K562 (cell line): Measurements from ENCODE around the gene SERPIND1. TPM values are rescaled to one million over a fixed set of nuclear protein-coding genes. Genes with fewer than 3 reads are reported as not detected.

ENCODE experiments used
- ATAC-seq: fragments of 200-7000 bp; cut with Tn5 transposase; 3 replicates; pipeline ENCODE4 v1.9.1; 2020; ENCODE audit warnings: moderate library complexity
- BruUV-seq: library from RNA; stranded (reverse); fragments of 400-500 nt; replicated peaks from 2 replicates; lab custom pipeline; 2021; lab: Mats Ljungman, UMichigan
- CTCF ChIA-PET: fragments of 300-600 bp; formaldehyde crosslinking; extraction: SDS; loops from one replicate; lab custom pipeline; 2021; ENCODE audit warnings: low intra/inter-chr PET ratio; lab: Yijun Ruan, JAX
- POLR2A ChIA-PET: fragments of 300-600, 350-650 bp; sonication (Branson Sonifier 250); formaldehyde crosslinking; extraction: SDS; loops from one replicate; lab custom pipeline; 2021; ENCODE audit warnings: antibody characterized with exemption, inconsistent platforms; lab: Yijun Ruan, JAX
- DNase-seq, 4 experiments: peaks; one replicate each; pipeline versions ENCODE4 v3.0.0 to v3.0.0-alpha.2; 2011 to 2018; ENCODE audit warnings: low spot score in 3 of 4, mixed read lengths in 3 of 4; ENCODE audit errors: extremely low read depth in 1 of 4
- FAIRE-seq: peaks from 2 replicates; lab custom pipeline; 2011; peaks lifted over from hg19 to GRCh38; lab: Jason Lieb, UNC
- H2AFZ ChIP-seq: 2 replicates; pipeline ENCODE4 v1.6.0; 2011; ENCODE audit warnings: low read depth, low read length, control low read depth, inconsistent platforms
- H3K27ac ChIP-seq: fragments of 200-600 bp; 3 replicates; pipeline ENCODE4 v1.8.0; 2011; ENCODE audit warnings: low read depth, mild to moderate bottlenecking, control low read depth, inconsistent platforms, low read length, moderate library complexity, mixed read lengths; ENCODE audit errors: extremely low read depth
- H3K27me3 ChIP-seq, 2 experiments: fragments of 300-600 bp in 1 of 2; 2 replicates in 1 of 2; 3 replicates in 1 of 2; pipeline versions ENCODE4 v1.6.0 to v1.8.0; 2011; ENCODE audit warnings: inconsistent platforms in 2 of 2, low read length in 2 of 2, mild to moderate bottlenecking in 1 of 2, mixed read lengths in 1 of 2, moderate library complexity in 1 of 2; ENCODE audit not compliant: control insufficient read depth in 2 of 2, insufficient read depth in 2 of 2
- H3K36me3 ChIP-seq: fragments of 300-600 bp; 3 replicates; pipeline ENCODE4 v1.8.0; 2011; ENCODE audit warnings: mild to moderate bottlenecking, low read length, inconsistent platforms; ENCODE audit not compliant: control insufficient read depth, insufficient read depth
- H3K4me1 ChIP-seq, 2 experiments: fragments of 200-600 bp in 1 of 2; replicated peaks in 1 of 2; 2 replicates in 1 of 2; 3 replicates in 1 of 2; pipeline versions ENCODE4 v1.5.1 to v1.8.0; 2011; ENCODE audit warnings: inconsistent platforms in 2 of 2, low read length in 2 of 2, mild to moderate bottlenecking in 1 of 2, mixed read lengths in 1 of 2, moderate library complexity in 1 of 2; ENCODE audit not compliant: control insufficient read depth in 2 of 2, insufficient read depth in 2 of 2
- H3K4me2 ChIP-seq: 2 replicates; pipeline ENCODE4 v1.6.1; 2011; ENCODE audit warnings: low read length, control low read depth, inconsistent platforms, mixed read lengths; ENCODE audit not compliant: insufficient read depth
- H3K4me3 ChIP-seq: fragments of 200-600 bp; sonication (generic), shearing (Covaris generic); 2 replicates; pipeline ENCODE4 v1.5.1; 2016; ENCODE audit warnings: control low read depth, inconsistent platforms
- H3K79me2 ChIP-seq: fragments of 200-600 bp; 3 replicates; pipeline ENCODE4 v1.8.0; 2011; ENCODE audit warnings: low read length, inconsistent platforms; ENCODE audit not compliant: control insufficient read depth, insufficient read depth
- H3K9ac ChIP-seq, 2 experiments: 2 replicates each; pipeline versions ENCODE4 v1.6.0 to v1.6.1; 2011; ENCODE audit warnings: low read depth in 2 of 2, low read length in 2 of 2, control low read depth in 1 of 2, inconsistent platforms in 1 of 2, mild to moderate bottlenecking in 1 of 2, mixed read lengths in 1 of 2; ENCODE audit not compliant: insufficient read depth in 1 of 2
- H3K9me1 ChIP-seq: one replicate; pipeline ENCODE4 v1.6.0; 2011; ENCODE audit warnings: inconsistent platforms, mild to moderate bottlenecking, low read length, moderate library complexity; ENCODE audit not compliant: control insufficient read depth, insufficient read depth
- H3K9me3 ChIP-seq: replicated peaks from 2 replicates; pipeline ENCODE4 v1.5.1; 2011; ENCODE audit warnings: low read depth, low read length, inconsistent platforms; ENCODE audit not compliant: control insufficient read depth, insufficient read depth
- H4K20me1 ChIP-seq: replicated peaks from 2 replicates; pipeline ENCODE4 v1.6.1; 2011; ENCODE audit warnings: low read length, inconsistent platforms, mixed read lengths; ENCODE audit not compliant: control insufficient read depth, insufficient read depth
- EHMT2 ChIP-seq: fragments of 450-650 bp; IDR thresholded peaks from 2 replicates; pipeline ENCODE4 v1.6.1; 2018; ENCODE audit warnings: antibody characterized with exemption
- ETS1 ChIP-seq: conservative IDR thresholded peaks from 2 replicates; pipeline ENCODE4 v1.6.1; 2011; ENCODE audit warnings: low read depth, mild to moderate bottlenecking, low read length; ENCODE audit not compliant: control insufficient read depth
- NCOA2 ChIP-seq, 2 experiments: fragments of 450-650 bp; IDR thresholded peaks; 2 replicates each; pipeline ENCODE4 v1.6.1; 2018; ENCODE audit warnings: mild to moderate bottlenecking in 2 of 2, moderate library complexity in 1 of 2; ENCODE audit not compliant: partially characterized antibody in 2 of 2
- NFIX ChIP-seq: fragments of 250-450 bp; sonication (Bioruptor Pico); IDR thresholded peaks from 2 replicates; pipeline ENCODE4 v1.4.0; 2020; ENCODE audit warnings: low read depth, mild to moderate bottlenecking, moderate library complexity
- NONO ChIP-seq, 2 experiments: fragments of 200-400 bp in 1 of 2; fragments of 450-650 bp in 1 of 2; formaldehyde crosslinking in 1 of 2; IDR thresholded peaks; 2 replicates each; pipeline ENCODE4 v1.6.1; 2017; ENCODE audit warnings: low read depth in 2 of 2, mild to moderate bottlenecking in 2 of 2, moderate library complexity in 2 of 2, low read length in 1 of 2
- PCBP2 ChIP-seq: fragments of 200-400 bp; formaldehyde crosslinking; IDR thresholded peaks from 2 replicates; pipeline ENCODE4 v1.6.1; 2018; ENCODE audit warnings: low read length, low read depth, mild to moderate bottlenecking, moderate library complexity; ENCODE audit not compliant: poor library complexity, severe bottlenecking
- PRPF4 ChIP-seq: fragments of 200-400 bp; formaldehyde crosslinking; IDR thresholded peaks from one replicate; pipeline ENCODE4 v1.6.1; 2017; ENCODE audit warnings: low read length, low read depth, mild to moderate bottlenecking; ENCODE audit not compliant: insufficient read depth, poor library complexity, severe bottlenecking
- RAD51 ChIP-seq: fragments of 450-650 bp; IDR thresholded peaks from 2 replicates; pipeline ENCODE4 v1.7.1; 2016; ENCODE audit warnings: low read depth, mild to moderate bottlenecking, borderline replicate concordance
- SETDB1 ChIP-seq: IDR thresholded peaks from one replicate; pipeline ENCODE4 v1.6.1; 2012; ENCODE audit warnings: low read length, control low read depth, inconsistent platforms
- SIX5 ChIP-seq, 2 experiments: IDR thresholded peaks; 2 replicates each; pipeline ENCODE4 v1.6.1; 2011; ENCODE audit warnings: low read length in 2 of 2, borderline replicate concordance in 1 of 2, low read depth in 1 of 2, mild to moderate bottlenecking in 1 of 2, moderate library complexity in 1 of 2; ENCODE audit not compliant: insufficient read depth in 1 of 2
- SREBF2 ChIP-seq: sonication (generic); formaldehyde crosslinking; IDR thresholded peaks from 2 replicates; pipeline ENCODE4 v1.4.0; 2020; ENCODE audit warnings: mild to moderate bottlenecking, missing genetic modification reagents
- ZNF699 ChIP-seq: fragments of 250-450 bp; sonication (Bioruptor Pico); IDR thresholded peaks from 2 replicates; pipeline ENCODE4 v1.8.0; 2021; ENCODE audit warnings: mild to moderate bottlenecking, moderate library complexity; ENCODE audit not compliant: insufficient replicate concordance
- WGBS: fragments of 100-300 bp; shearing (Covaris generic); methylation state at CpG from one replicate; pipeline ENCODE4 v1.1.6; 2016; ENCODE audit warnings: low coverage, mixed read lengths; ENCODE audit not compliant: insufficient coverage; ENCODE audit errors: missing lambda C conversion rate; 5-methylcytosine and 5-hydroxymethylcytosine counted together
- in situ Hi-C: fragments of 300-500 bp; cut with MboI; formaldehyde crosslinking; loops from 4 replicates; pipeline ENCODE4 v1.15.0; 2018; ENCODE audit warnings: inconsistent platforms, mixed read lengths
- intact Hi-C: fragments of 100-400 bp; cut with micrococcal nuclease; formaldehyde crosslinking; loops from 2 replicates; pipeline ENCODE4 v1.14.2; 2022
- polyA plus RNA-seq, 8 experiments: library from polyadenylated mRNA; depleted of rRNA in 4 of 8; stranded (reverse) in 5 of 8; unstranded in 3 of 8; fragments of >200 nt; fragmentation: Nextera tagmentation in 2 of 8; fragmentation: Illumina TruSeq in 1 of 8; extraction: Ambion mirVana in 2 of 8; extraction: Trizol in 1 of 8; gene quantifications; 2 replicates each; pipeline versions ENCODE4 v1.2.1 to v1.2.3, GENCODE V29; 2011 to 2014; ENCODE audit warnings: inconsistent platforms in 1 of 8, missing spikeins in 1 of 8
- total RNA-seq, 7 experiments: library from RNA; depleted of rRNA in 6 of 7; stranded (reverse); fragments of >200 nt in 6 of 7; fragmentation: Illumina TruSeq in 2 of 7; extraction: Trizol in 2 of 7; gene quantifications; 2 replicates each; pipeline versions ENCODE4 v1.2.1 to v1.2.3, GENCODE V29; 2011 to 2021; ENCODE audit warnings: low replicate concordance in 1 of 7
- TF ChIP-seq, protein P1 (sequence below), 2 experiments: fragments of 450-650 bp in 1 of 2; sonication (generic) in 1 of 2; formaldehyde crosslinking; conservative IDR thresholded peaks; 2 replicates each; pipeline versions ENCODE4 v1.4.0 to v1.8.1; 2020 to 2022; ENCODE audit warnings: mild to moderate bottlenecking in 1 of 2, missing genetic modification reagents in 1 of 2
- TF ChIP-seq, protein P2 (sequence below): fragments of 450-650 bp; IDR thresholded peaks from 2 replicates; pipeline ENCODE4 v1.6.1; 2018; ENCODE audit warnings: mild to moderate bottlenecking, low read depth; ENCODE audit not compliant: partially characterized antibody

Gene SERPIND1
- total and polyA plus RNA-seq, 9 of the 15 experiments (the other 6 are each of a cell fraction or from before 2014, with no cell fraction given) = 0.04 to 0.11 (median 0.09) TPM; not detected in 6

DNA sequence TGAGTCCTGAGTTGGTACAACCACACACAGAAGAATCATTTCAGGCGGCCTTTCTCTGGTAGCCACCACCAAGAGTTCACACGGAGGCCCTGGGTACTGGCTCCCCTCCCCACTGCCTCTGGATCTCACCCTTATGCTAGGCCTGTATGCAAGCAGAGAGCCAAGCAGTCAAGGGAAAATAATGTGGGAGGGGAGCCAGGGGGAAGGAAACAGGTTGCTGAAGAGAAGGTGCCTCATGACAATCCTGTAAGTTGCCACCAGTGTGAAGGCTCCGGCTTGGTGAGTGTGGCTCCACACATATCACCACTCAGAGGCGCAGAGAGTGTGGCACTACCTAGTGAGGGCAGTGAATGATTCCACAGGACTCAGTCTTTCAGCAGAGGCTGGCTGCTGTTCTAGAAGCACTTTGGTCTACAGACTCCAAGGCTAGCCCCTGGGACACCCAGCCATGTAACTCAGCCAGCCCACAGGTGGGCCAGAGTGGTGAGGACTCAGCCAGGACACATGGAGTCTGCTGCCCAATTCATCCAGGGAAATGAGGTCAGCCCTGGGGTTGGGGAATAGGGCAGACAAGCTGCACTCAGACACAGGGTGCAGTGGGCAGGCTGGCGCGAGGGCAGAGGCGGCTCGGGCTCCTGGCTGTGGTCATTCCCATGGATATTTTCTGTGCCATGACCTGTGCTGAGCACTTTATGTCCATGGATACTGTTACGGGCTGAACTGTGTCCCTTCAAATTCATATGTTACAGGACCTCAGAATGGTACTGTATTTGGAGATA is 49.0 kb upstream of the SERPIND1 start:
- H3K27me3 ChIP-seq = no peaks in the 10 kb centered on the region
- no peak overlapping the region for H3K4me2 ChIP-seq
- no peak for FAIRE-seq
- H3K4me3 ChIP-seq = no peak overlapping the region
- ChIA-PET POLR2A (interaction anchor here (0.6 to 1.5 kb wide), 5 partner anchors 18 to 1601 kb away, joined by 3 to 5 read pairs (median 3); no protein-coding TSS in a partner anchor), CTCF (interaction anchor here (1.0 kb wide), 1 partner anchor 405 kb away, joined by 3 read pairs; no protein-coding TSS in a partner anchor)
- peak; percentile 9; the same call in 2 of the 3 replicates for ATAC-seq
- peaks cover 50% of the 10 kb centered on the region for H3K36me3 ChIP-seq
- no peaks in the 10 kb centered on the region for H3K9me3 ChIP-seq
- no TSS peak for BruUV-seq
- 78% methylated on average over 9 of the region's 9 CpGs for WGBS
- H3K4me1 ChIP-seq = peaks cover 0 to 13% of the 10 kb centered on the region in 2 experiments; a peak in 2 of 5 replicates
- H3K9me1 ChIP-seq = peaks cover 6% of the 10 kb centered on the region
- in situ Hi-C loops (no loop called here), intact Hi-C loops (loop anchor here (5.0 kb wide), 1 partner anchor 37 kb away; no protein-coding TSS in a partner anchor)
- H3K79me2 ChIP-seq = no peaks in the 10 kb centered on the region
- no peak for DNase-seq
- H3K9ac ChIP-seq = peak overlapping the region in 1 of 2 experiments; percentile 54; a peak in 2 of 4 replicates
- no peaks in the 10 kb centered on the region; the same call in 1 of the 2 replicates for H4K20me1 ChIP-seq
- no peak overlapping the region for H2AFZ ChIP-seq
- H3K27ac ChIP-seq = no peak overlapping the region
- TF ChIP-seq ETS1 = 0 out of 2 replicates have a peak, but pooled peaks have one; percentile 50
- no peak for TF ChIP-seq NONO (IDR thresholded peaks at IDR 0.05; ENCODE audit: low read depth in 2 of 2, low read length in 1 of 2)
- no peak for TF ChIP-seq SIX5 (IDR thresholded peaks at IDR 0.05; ENCODE audit: borderline replicate concordance in 1 of 2, insufficient read depth in 1 of 2, low read depth in 1 of 2, low read length in 2 of 2)
- no peak for TF ChIP-seq NCOA2 (IDR thresholded peaks at IDR 0.05; ENCODE audit: partially characterized antibody in 2 of 2)
- TF ChIP-seq SREBF2 (CRISPR knock-in tag) = no peak
- TF ChIP-seq RAD51 = no peak
- TF ChIP-seq NFIX (CRISPR knock-in tag) = no peak
- TF ChIP-seq, protein P1, sequence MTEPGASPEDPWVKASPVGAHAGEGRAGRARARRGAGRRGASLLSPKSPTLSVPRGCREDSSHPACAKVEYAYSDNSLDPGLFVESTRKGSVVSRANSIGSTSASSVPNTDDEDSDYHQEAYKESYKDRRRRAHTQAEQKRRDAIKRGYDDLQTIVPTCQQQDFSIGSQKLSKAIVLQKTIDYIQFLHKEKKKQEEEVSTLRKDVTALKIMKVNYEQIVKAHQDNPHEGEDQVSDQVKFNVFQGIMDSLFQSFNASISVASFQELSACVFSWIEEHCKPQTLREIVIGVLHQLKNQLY (CRISPR knock-in tag; conservative IDR thresholded peaks at IDR 0.05) = 0 out of 4 replicates have a peak, but pooled peaks of 1 of the 2 experiments have one; percentile 17
- TF ChIP-seq SETDB1 = peak; percentile 3
- TF ChIP-seq, protein P2, sequence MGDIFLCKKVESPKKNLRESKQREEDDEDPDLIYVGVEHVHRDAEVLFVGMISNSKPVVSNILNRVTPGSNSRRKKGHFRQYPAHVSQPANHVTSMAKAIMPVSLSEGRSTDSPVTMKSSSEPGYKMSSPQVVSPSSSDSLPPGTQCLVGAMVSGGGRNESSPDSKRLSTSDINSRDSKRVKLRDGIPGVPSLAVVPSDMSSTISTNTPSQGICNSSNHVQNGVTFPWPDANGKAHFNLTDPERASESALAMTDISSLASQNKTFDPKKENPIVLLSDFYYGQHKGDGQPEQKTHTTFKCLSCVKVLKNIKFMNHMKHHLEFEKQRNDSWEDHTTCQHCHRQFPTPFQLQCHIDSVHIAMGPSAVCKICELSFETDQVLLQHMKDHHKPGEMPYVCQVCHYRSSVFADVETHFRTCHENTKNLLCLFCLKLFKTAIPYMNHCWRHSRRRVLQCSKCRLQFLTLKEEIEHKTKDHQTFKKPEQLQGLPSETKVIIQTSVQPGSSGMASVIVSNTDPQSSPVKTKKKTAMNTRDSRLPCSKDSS = no peak
- no peak for TF ChIP-seq PCBP2
- TF ChIP-seq PRPF4 = no peak
- no peak for TF ChIP-seq ZNF699 (CRISPR knock-in tag)
- TF ChIP-seq EHMT2 = no peak
